ENCODE results near the gene TKT. TPM values are rescaled to one million over a fixed set of nuclear protein-coding genes. Genes with fewer than 3 reads are reported as not detected.

Gene TKT
- total RNA-seq, 1 donor from 2014 or later = 306 TPM

GRCh38 chr3:53183514-53183913, 72.3 kb downstream of the TKT start:
- no peak for DNase-seq (ENCODE audit: extremely low read depth, low read depth, low spot score)

GRCh38 chr3:53182764-53183355, 73.0 kb downstream of the TKT start:
- no peak for DNase-seq (ENCODE audit: extremely low read depth, low read depth, low spot score)

GRCh38 chr3:53181528-53181927, 74.3 kb downstream of the TKT start:
- no peak for DNase-seq (ENCODE audit: extremely low read depth, low read depth, low spot score)

GRCh38 chr3:53181024-53181371, 74.8 kb downstream of the TKT start:
- no peak for DNase-seq (ENCODE audit: extremely low read depth, low read depth, low spot score)

- no peak for DNase-seq (ENCODE audit: extremely low read depth, low read depth, low spot score)
Observed at GRCh38 chr3:53180305-53181023, 75.4 kb downstream of the TKT start.

GRCh38 chr3:53179580-53179979, 76.2 kb downstream of the TKT start:
- DNase-seq (ENCODE audit: extremely low read depth, low read depth, low spot score) = no peak

GRCh38 chr3:53178246-53178645, 77.6 kb downstream of the TKT start:
- DNase-seq (ENCODE audit: extremely low read depth, low read depth, low spot score) = no peak

- DNase-seq (ENCODE audit: extremely low read depth, low read depth, low spot score) = no peak
Observed at GRCh38 chr3:53175613-53176540, 79.9 kb downstream of the TKT start.

Other genes with a start within 250 kb of the TKT start
- 1.6 and 4.1 TPM in 2 replicates for gene SFMBT1, start 209.9 kb downstream of the TKT start, total RNA-seq
- 13.5 and 14.5 TPM in 2 replicates for gene RFT1, start 125.6 kb downstream of the TKT start, total RNA-seq
- 9.8 and 12.1 TPM in 2 replicates for gene PRKCD, start 94.8 kb downstream of the TKT start, total RNA-seq
- gene DCP1A, start 91.5 kb upstream of the TKT start, total RNA-seq = 14.2 and 18.4 TPM in 2 replicates
- not detected in 2 replicates for gene CACNA1D, start 238.6 kb upstream of the TKT start, total RNA-seq